Prostate gland (tissue), 2 donors: ENCODE results near the gene SARNP.

Source experiments
- CTCF ChIP-seq, 4 experiments: fragments of 200-600 bp in 2 of 4; fragments of 450-650 bp in 2 of 4; sonication (generic) in 2 of 4; IDR thresholded peaks; 1 replicate in 3 of 4; 2 replicates in 1 of 4; pipeline ENCODE4 v1.5.1; 2016 to 2019; ENCODE audit warnings: antibody characterized with exemption in 4 of 4, mild to moderate bottlenecking in 2 of 4, moderate library complexity in 2 of 4
- POLR2A ChIP-seq: fragments of 450-650 bp; IDR thresholded peaks from one replicate; pipeline ENCODE4 v1.6.1; 2016; ENCODE audit warnings: antibody characterized with exemption, mild to moderate bottlenecking
- POLR2AphosphoS5 ChIP-seq: sonication (generic); formaldehyde crosslinking; IDR thresholded peaks from one replicate; pipeline ENCODE4 v1.6.1; 2017; ENCODE audit warnings: antibody characterized with exemption

DNA sequence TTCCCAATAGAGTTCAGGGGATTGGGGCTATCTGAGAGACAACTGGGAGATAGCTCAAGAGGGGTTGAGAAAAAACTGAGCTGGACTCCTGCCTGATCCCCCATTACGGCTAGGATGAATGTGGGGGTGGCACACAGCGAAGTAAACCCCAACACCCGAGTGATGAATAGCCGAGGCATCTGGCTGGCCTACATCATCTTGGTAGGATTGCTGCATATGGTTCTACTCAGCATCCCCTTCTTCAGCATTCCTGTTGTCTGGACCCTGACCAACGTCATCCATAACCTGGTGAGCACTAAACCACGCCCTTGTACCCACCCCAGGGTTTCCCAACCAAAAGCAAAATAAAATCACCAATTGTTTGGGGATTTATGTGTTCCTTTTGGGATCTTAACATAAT lies 1.4 kb upstream of the SARNP start:
- TF ChIP-seq CTCF (IDR thresholded peaks at IDR 0.05), result no peak
- TF ChIP-seq POLR2A, result no peak
- TF ChIP-seq POLR2AphosphoS5, result no peak
